Stimulated activated effector memory CD8-positive, alpha-beta T cell treated with anti-CD3 and anti-CD28 coated beads, Interleukin-12 subunit alpha, Interleukin-12 subunit beta, amount 100 ng/mL, for 72 hours (primary cell): ENCODE measurements around the gene DNASE1L1.
A peak's percentile ranks its signal among the peaks of the same experiment; 100 is the strongest.

Source experiments
- ATAC-seq: fragments of 150-1000 bp; cut with Tn5 transposase; 2 replicates; pipeline ENCODE4 v1.10.0; 2021
- DNase-seq, 2 donors: peaks; one replicate each; pipeline ENCODE4 v3.0.0; 2021 to 2022; ENCODE audit warnings: low spot score in 2 of 2
- H3K27ac Mint-ChIP-seq: one replicate; pipeline ENCODE4 v1.8.0; 2022; ENCODE audit warnings: mild to moderate bottlenecking, mixed read lengths
- H3K36me3 Mint-ChIP-seq: one replicate; pipeline ENCODE4 v1.8.0; 2022; ENCODE audit warnings: mild to moderate bottlenecking, mixed read lengths
- H3K4me1 Mint-ChIP-seq: one replicate; pipeline ENCODE4 v1.8.0; 2022; ENCODE audit warnings: mixed read lengths
- H3K4me3 Mint-ChIP-seq: one replicate; pipeline ENCODE4 v1.8.0; 2022; ENCODE audit warnings: mild to moderate bottlenecking, mixed read lengths
- H3K9me3 Mint-ChIP-seq: one replicate; pipeline ENCODE4 v1.8.0; 2022; ENCODE audit warnings: mixed read lengths

Gene DNASE1L1

GRCh38 chrX:154440623-154441357, 31.7 kb upstream of the DNASE1L1 start:
- Mint-ChIP-seq H3K9me3 (no peaks in the 10 kb centered on the region), H3K4me3 (no peak overlapping the region), H3K27ac (no peak overlapping the region), H3K36me3 (peaks cover 69% of the 10 kb centered on the region), H3K4me1 (peaks cover 44% of the 10 kb centered on the region)
- ATAC-seq, result no peak
- no peak for DNase-seq

DNA sequence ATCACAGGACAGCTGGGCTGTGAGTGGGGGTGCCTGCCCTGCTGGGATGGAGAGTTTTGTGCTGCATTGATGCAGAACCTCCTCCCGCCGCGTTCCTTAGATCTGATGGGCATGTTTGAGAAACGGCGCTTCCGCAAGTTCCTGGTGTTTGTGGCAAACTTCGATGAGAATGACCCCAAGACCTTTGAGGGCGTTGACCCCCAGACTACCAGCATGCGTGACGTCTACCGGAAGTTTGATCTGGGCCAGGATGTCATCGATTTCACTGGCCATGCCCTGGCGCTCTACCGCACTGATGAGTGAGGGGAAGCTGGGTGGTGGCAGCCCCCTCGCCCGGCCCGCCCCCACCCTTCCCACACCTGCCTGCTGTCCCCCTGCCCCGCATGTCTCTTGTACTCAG, 30.8 kb upstream of the DNASE1L1 start:
- DNase-seq, result no peak
- no peak overlapping the region for H3K27ac Mint-ChIP-seq
- H3K9me3 Mint-ChIP-seq, result no peaks in the 10 kb centered on the region
- H3K36me3 Mint-ChIP-seq, result peaks cover 73% of the 10 kb centered on the region
- no peak for ATAC-seq
- peaks cover 44% of the 10 kb centered on the region for H3K4me1 Mint-ChIP-seq
- no peak overlapping the region for H3K4me3 Mint-ChIP-seq

DNA sequence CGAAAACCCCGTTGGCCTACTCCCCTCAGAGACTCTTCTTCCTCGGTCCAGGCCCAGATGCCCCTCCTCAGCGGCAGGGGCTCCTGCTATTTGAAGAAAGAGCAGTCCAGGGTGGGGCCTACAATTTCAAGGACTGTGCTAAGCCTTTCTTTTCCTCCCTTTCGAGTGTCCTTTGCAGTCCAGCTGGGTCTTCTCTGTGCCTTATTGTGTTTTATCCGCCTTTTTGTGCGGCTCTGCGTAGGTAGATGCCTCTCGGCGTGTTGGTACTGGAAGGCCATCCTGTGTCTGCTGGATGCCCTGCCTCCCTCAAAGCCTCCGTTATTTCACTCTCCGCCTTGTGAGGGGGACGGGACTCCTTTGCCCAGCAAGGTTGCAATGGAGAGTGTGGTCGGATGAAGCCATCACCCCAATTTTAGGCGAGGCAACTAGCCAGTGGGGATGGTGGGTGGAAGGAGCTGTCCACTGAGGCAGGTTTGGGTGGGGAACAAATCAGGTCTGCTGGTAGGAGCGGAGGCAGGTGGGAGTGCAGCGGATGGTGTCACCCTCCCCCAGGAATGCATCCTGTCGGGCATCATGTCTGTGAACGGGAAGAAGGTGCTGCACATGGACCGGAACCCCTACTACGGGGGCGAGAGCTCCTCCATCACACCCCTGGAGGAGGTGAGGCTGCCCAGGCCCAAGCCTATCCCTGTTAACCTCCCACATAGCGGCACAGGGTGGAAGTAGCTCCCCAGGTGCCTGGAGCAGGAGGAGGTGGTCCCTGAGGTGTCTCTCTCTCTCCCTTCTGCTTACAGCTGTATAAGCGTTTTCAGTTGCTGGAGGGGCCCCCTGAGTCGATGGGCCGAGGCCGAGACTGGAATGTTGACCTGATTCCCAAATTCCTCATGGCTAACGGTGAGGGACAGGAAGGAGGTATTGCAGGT, 29.2 kb upstream of the DNASE1L1 start:
- Mint-ChIP-seq H3K9me3 (no peaks in the 10 kb centered on the region), H3K36me3 (peaks cover 71% of the 10 kb centered on the region), H3K27ac (peak overlapping the region; percentile 84), H3K4me3 (peak overlapping the region; percentile 82), H3K4me1 (peaks cover 39% of the 10 kb centered on the region)
- DNase-seq (no peak), ATAC-seq (no peak)

- ATAC-seq (peak; percentile 65), DNase-seq (peak; percentile 49 to 70)
- Mint-ChIP-seq H3K4me3 (peak within 1 kb of the TSS; percentile 82), H3K9me3 (no peaks in the 10 kb centered on the region), H3K4me1 (peaks cover 37% of the 10 kb centered on the region), H3K36me3 (peaks cover 63% of the 10 kb centered on the region), H3K27ac (peak within 1 kb of the TSS; percentile 93)
These were observed 28.1 kb upstream of the DNASE1L1 start, which contains the start of gene GDI1 for GRCh38 chrX:154436983-154437752. TSS of gene GDI1 (plus strand) at chrX:154437154. CDS start at chrX:154437255, 101 bp downstream.

DNA sequence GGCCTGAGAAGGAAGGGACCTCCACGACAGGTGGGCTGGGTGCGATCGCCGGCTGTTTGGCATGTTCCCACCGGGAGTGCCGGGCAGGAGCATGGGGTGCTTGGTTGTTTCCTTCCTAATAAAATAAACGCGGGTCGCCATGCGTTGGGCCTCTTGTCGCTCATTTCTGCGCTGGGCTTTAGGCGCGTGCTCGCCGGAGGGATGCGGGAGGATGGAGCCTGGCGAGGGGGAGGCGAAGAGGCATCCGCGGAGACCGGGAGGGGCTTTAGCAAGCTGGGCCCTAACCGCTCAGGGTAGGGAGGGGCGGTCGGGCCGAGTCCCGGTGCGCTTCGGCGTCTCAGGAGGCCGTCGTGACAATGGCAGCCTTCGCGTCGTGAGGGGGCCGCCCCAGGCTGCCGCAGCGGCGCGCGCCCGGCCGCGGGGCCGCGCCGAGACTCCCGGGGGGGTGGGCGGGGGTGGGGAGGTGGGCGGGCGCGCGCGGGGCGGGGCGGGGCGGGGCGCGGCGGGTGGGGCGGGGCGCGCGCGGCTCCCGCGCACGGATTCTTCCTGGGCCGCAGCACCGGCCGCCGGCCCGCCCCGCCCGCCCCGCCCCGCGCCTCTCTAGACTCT, 27.4 kb upstream of the DNASE1L1 start:
- peaks cover 56% of the 10 kb centered on the region for H3K36me3 Mint-ChIP-seq
- DNase-seq (peak; percentile 20 to 62), ATAC-seq (peak; percentile 78)
- H3K4me1 Mint-ChIP-seq, result peaks cover 35% of the 10 kb centered on the region
- H3K27ac Mint-ChIP-seq, result peak overlapping the region; percentile 93
- H3K9me3 Mint-ChIP-seq, result no peaks in the 10 kb centered on the region
- peak overlapping the region; percentile 82 for H3K4me3 Mint-ChIP-seq

GRCh38 chrX:154435171-154435733, 26.2 kb upstream of the DNASE1L1 start:
- no peak overlapping the region for H3K4me3 Mint-ChIP-seq
- no peaks in the 10 kb centered on the region for H3K9me3 Mint-ChIP-seq
- ATAC-seq (no peak), DNase-seq (no peak)
- H3K27ac Mint-ChIP-seq, result peak overlapping the region; percentile 93
- peaks cover 44% of the 10 kb centered on the region for H3K36me3 Mint-ChIP-seq
- H3K4me1 Mint-ChIP-seq, result peaks cover 38% of the 10 kb centered on the region

- H3K27ac Mint-ChIP-seq, result no peak overlapping the region
- H3K36me3 Mint-ChIP-seq, result peaks cover 43% of the 10 kb centered on the region
- no peak overlapping the region for H3K4me3 Mint-ChIP-seq
- no peak for DNase-seq
- H3K9me3 Mint-ChIP-seq, result no peaks in the 10 kb centered on the region
- H3K4me1 Mint-ChIP-seq, result peaks cover 34% of the 10 kb centered on the region
- ATAC-seq, result no peak
These were observed 25.5 kb upstream of the DNASE1L1 start for GRCh38 chrX:154434394-154435168.

- Mint-ChIP-seq H3K9me3 (no peaks in the 10 kb centered on the region), H3K4me3 (no peak overlapping the region), H3K27ac (no peak overlapping the region), H3K36me3 (peaks cover 42% of the 10 kb centered on the region), H3K4me1 (peaks cover 36% of the 10 kb centered on the region)
- DNase-seq (no peak), ATAC-seq (no peak)
These were observed 24.6 kb upstream of the DNASE1L1 start for GRCh38 chrX:154433605-154434004.

GRCh38 chrX:154432210-154432609, 23.2 kb upstream of the DNASE1L1 start:
- Mint-ChIP-seq H3K4me3 (no peak overlapping the region), H3K36me3 (peaks cover 39% of the 10 kb centered on the region), H3K4me1 (peaks cover 36% of the 10 kb centered on the region), H3K27ac (no peak overlapping the region), H3K9me3 (no peaks in the 10 kb centered on the region)
- ATAC-seq (no peak), DNase-seq (no peak)

DNA sequence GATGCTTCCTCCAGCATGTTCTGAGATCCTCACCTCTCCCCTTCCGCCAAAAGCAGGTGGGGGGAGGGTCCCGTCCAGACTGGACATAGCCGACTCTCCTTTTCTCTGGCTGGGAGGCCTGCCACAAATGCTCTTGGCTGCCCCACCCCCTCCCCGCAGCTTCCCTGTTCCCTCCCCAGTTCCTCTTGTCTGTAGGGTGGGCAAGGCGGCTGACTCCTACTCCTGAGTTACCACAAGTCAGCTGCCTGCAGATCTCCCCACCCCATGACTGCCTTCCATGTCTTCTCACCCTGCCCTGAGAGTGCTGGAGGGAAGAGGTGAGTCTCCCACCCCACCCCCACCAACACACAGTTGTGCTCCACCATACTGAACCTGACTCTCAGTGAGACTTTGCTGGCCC, 22.3 kb upstream of the DNASE1L1 start:
- H3K9me3 Mint-ChIP-seq, result no peaks in the 10 kb centered on the region
- no peak for DNase-seq
- no peak overlapping the region for H3K4me3 Mint-ChIP-seq
- ATAC-seq, result no peak
- H3K36me3 Mint-ChIP-seq, result peaks cover 35% of the 10 kb centered on the region
- no peak overlapping the region for H3K27ac Mint-ChIP-seq
- peaks cover 34% of the 10 kb centered on the region for H3K4me1 Mint-ChIP-seq

GRCh38 chrX:154430916-154431315, 21.9 kb upstream of the DNASE1L1 start:
- H3K36me3 Mint-ChIP-seq, result peaks cover 30% of the 10 kb centered on the region
- no peaks in the 10 kb centered on the region for H3K9me3 Mint-ChIP-seq
- ATAC-seq (no peak), DNase-seq (no peak)
- peak overlapping the region; percentile 93 for H3K27ac Mint-ChIP-seq
- peaks cover 30% of the 10 kb centered on the region for H3K4me1 Mint-ChIP-seq
- H3K4me3 Mint-ChIP-seq, result no peak overlapping the region

GRCh38 chrX:154430479-154430878, 21.4 kb upstream of the DNASE1L1 start:
- Mint-ChIP-seq H3K9me3 (no peaks in the 10 kb centered on the region), H3K36me3 (peaks cover 26% of the 10 kb centered on the region), H3K27ac (peak overlapping the region; percentile 93), H3K4me3 (peak overlapping the region; percentile 77), H3K4me1 (peaks cover 29% of the 10 kb centered on the region)
- ATAC-seq, result no peak
- no peak for DNase-seq

DNA sequence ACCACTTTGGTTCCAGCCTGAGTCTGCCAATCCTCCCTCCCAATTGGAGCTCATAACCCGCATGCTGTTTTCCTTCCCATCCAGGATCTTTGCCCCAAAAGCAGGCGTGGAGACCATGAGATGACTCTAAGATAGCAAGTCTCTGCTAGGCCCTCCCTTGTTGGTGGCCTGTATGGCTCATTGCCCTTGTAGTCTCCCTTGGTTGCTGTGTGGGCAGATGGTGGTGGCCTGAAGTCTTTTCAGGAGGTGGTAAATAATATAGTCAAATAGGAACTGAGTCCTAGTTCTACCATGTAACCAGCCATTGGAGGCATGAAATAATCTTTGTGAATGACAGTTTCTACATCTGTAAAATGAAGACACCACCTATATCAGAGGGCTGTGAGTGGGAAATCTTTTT, 20.7 kb upstream of the DNASE1L1 start:
- Mint-ChIP-seq H3K36me3 (peaks cover 26% of the 10 kb centered on the region), H3K4me3 (peak overlapping the region; percentile 77), H3K4me1 (peaks cover 29% of the 10 kb centered on the region), H3K9me3 (no peaks in the 10 kb centered on the region), H3K27ac (peak overlapping the region; percentile 93)
- no peak for DNase-seq
- peak; percentile 61 for ATAC-seq
